Measurements from ENCODE around the gene EEA1. TPM values are rescaled to one million over a fixed set of nuclear protein-coding genes. Genes with fewer than 3 reads are reported as not detected.

Gene EEA1
- total RNA-seq, 2 donors from 2014 or later = 5.9 to 7.3 TPM

GRCh38 chr12:92828565-92828964 is 100.5 kb downstream of the EEA1 start:
- Histone ChIP-seq H3K36me3 (replicated peaks in 1 of 2; ENCODE audit: insufficient read depth in 1 of 2, low read depth in 2 of 2) (peaks cover 0 to 2% of the 10 kb centered on the region in 2 donors), H3K9me3 (no peaks in the 10 kb centered on the region), H3K4me1 (no peaks in the 10 kb centered on the region), H3K27me3 (no peaks in the 10 kb centered on the region), H3K4me3 (no peak overlapping the region), H3K27ac (no peak overlapping the region)
- no peak for ATAC-seq
- TF ChIP-seq, protein P1, sequence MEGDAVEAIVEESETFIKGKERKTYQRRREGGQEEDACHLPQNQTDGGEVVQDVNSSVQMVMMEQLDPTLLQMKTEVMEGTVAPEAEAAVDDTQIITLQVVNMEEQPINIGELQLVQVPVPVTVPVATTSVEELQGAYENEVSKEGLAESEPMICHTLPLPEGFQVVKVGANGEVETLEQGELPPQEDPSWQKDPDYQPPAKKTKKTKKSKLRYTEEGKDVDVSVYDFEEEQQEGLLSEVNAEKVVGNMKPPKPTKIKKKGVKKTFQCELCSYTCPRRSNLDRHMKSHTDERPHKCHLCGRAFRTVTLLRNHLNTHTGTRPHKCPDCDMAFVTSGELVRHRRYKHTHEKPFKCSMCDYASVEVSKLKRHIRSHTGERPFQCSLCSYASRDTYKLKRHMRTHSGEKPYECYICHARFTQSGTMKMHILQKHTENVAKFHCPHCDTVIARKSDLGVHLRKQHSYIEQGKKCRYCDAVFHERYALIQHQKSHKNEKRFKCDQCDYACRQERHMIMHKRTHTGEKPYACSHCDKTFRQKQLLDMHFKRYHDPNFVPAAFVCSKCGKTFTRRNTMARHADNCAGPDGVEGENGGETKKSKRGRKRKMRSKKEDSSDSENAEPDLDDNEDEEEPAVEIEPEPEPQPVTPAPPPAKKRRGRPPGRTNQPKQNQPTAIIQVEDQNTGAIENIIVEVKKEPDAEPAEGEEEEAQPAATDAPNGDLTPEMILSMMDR (IDR thresholded peaks at IDR 0.05) = no peak
- no peak for TF ChIP-seq POLR2A (IDR thresholded peaks at IDR 0.05)
- intact Hi-C loops (cut with DNase I) = no loop called here
- WGBS, 2 donors = 87 to 88% methylated on average over 4 of the region's 4 CpGs
- DNase-seq = no peak

GRCh38 chr12:92827836-92828431 is 101.2 kb downstream of the EEA1 start:
- 78 to 82% methylated on average over 4 of the region's 4 CpGs for WGBS, 2 donors
- ATAC-seq = no peak
- H3K9me3 ChIP-seq = no peaks in the 10 kb centered on the region
- no peak overlapping the region for H3K4me3 ChIP-seq
- no peaks in the 10 kb centered on the region for H3K4me1 ChIP-seq
- TF ChIP-seq, protein P1 (IDR thresholded peaks at IDR 0.05) = peak in 6 of 7 experiments; percentile 16 to 38 (median 25)
- no peak for TF ChIP-seq POLR2A (IDR thresholded peaks at IDR 0.05)
- no peaks in the 10 kb centered on the region for H3K27me3 ChIP-seq
- peaks cover 0 to 2% of the 10 kb centered on the region in 2 donors for H3K36me3 ChIP-seq (replicated peaks in 1 of 2; ENCODE audit: insufficient read depth in 1 of 2, low read depth in 2 of 2)
- intact Hi-C loops (cut with DNase I) = no loop called here
- no peak overlapping the region for H3K27ac ChIP-seq
- peak in 2 of 4 donors; percentile 13 to 30 for DNase-seq

DNA sequence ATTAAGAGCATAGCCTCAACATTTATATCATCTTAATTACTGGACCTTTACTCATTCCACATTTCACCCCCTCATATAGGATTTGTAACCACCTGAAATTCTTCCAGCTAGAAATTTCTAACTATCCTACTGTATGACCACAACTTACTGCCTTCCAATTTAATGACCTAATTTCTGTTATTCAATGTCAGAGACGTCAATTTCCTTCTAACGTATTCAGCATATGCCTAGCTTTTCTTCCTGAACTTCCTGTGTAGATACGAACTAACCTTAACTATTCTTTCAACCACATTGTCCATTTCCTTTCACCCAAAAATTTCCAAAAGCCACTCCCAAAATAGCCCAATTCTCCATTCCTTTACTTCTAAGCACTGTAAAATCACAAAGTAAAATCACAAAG is 108.0 kb downstream of the EEA1 start:
- ATAC-seq (no peak), DNase-seq (no peak)
- H3K27me3 ChIP-seq = no peaks in the 10 kb centered on the region
- no peaks in the 10 kb centered on the region for H3K4me1 ChIP-seq
- intact Hi-C loops (cut with DNase I) = no loop called here
- H3K4me3 ChIP-seq = no peak overlapping the region
- WGBS, 2 donors = 91 to 92% methylated on average over 3 of the region's 3 CpGs
- H3K36me3 ChIP-seq (replicated peaks in 1 of 2; ENCODE audit: insufficient read depth in 1 of 2, low read depth in 2 of 2) = peaks cover 2 to 5% of the 10 kb centered on the region in 2 donors
- no peak for TF ChIP-seq POLR2A (IDR thresholded peaks at IDR 0.05)
- TF ChIP-seq, protein P1 (IDR thresholded peaks at IDR 0.05) = no peak
- H3K9me3 ChIP-seq = no peaks in the 10 kb centered on the region
- H3K27ac ChIP-seq = no peak overlapping the region

GRCh38 chr12:92814584-92814983 is 114.5 kb downstream of the EEA1 start:
- Histone ChIP-seq H3K4me3 (no peak overlapping the region), H3K9me3 (no peaks in the 10 kb centered on the region), H3K27me3 (no peaks in the 10 kb centered on the region), H3K4me1 (no peaks in the 10 kb centered on the region), H3K27ac (no peak overlapping the region), H3K36me3 (replicated peaks in 1 of 2; ENCODE audit: insufficient read depth in 1 of 2, low read depth in 2 of 2) (peaks cover 5% of the 10 kb centered on the region in 2 donors)
- intact Hi-C loops (cut with DNase I) = no loop called here
- DNase-seq (no peak), ATAC-seq (no peak)
- no peak for TF ChIP-seq POLR2A (IDR thresholded peaks at IDR 0.05)
- TF ChIP-seq, protein P1 (IDR thresholded peaks at IDR 0.05) = no peak
- WGBS, 2 donors = 93 to 94% methylated on average over 2 of the region's 2 CpGs

DNA sequence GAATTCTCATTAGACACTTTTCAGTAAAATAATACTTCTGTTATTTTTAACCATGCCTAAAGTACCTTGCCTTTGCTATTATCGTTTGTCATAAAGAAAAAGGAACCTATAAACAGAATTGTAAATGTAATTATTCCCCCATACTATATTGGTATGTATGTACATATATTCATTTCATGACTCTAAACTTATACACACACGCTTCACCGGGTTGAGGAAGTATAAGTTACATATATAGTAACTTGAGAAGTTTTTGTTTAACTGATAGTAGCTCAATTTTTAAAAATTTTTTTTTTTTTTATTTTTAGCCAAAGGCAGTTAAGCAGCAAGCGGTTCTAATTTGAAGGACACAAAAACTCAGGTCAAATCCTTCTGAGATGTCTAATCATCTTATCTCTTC is 118.7 kb downstream of the EEA1 start:
- H3K4me3 ChIP-seq = no peak overlapping the region
- no peak overlapping the region for H3K27ac ChIP-seq
- H3K9me3 ChIP-seq = no peaks in the 10 kb centered on the region
- intact Hi-C loops (cut with DNase I) = no loop called here
- ATAC-seq (no peak), DNase-seq (no peak)
- TF ChIP-seq POLR2A (IDR thresholded peaks at IDR 0.05) = no peak
- TF ChIP-seq, protein P1 (IDR thresholded peaks at IDR 0.05) = no peak
- no peaks in the 10 kb centered on the region for H3K4me1 ChIP-seq
- WGBS, 2 donors = 88 to 91% methylated on average over 4 of the region's 4 CpGs
- peaks cover 0 to 2% of the 10 kb centered on the region in 2 donors for H3K36me3 ChIP-seq (replicated peaks in 1 of 2; ENCODE audit: insufficient read depth in 1 of 2, low read depth in 2 of 2)
- no peaks in the 10 kb centered on the region for H3K27me3 ChIP-seq
